K562 (cell line): ENCODE measurements around the gene CLDND2. TPM values are rescaled to one million over a fixed set of nuclear protein-coding genes. Genes with fewer than 3 reads are reported as not detected.

ENCODE experiments used
- CBX1 ChIP-seq: sonication (generic); IDR thresholded peaks from 2 replicates; pipeline ENCODE4 v1.6.1; 2016; ENCODE audit warnings: antibody characterized with exemption, low read depth, mild to moderate bottlenecking
- EP400 ChIP-seq: fragments of 450-650 bp; IDR thresholded peaks from 2 replicates; pipeline ENCODE4 v1.6.1; 2017; ENCODE audit warnings: antibody characterized with exemption, mild to moderate bottlenecking, moderate library complexity
- HNRNPK ChIP-seq: fragments of 200-400 bp; formaldehyde crosslinking; IDR thresholded peaks from one replicate; pipeline ENCODE4 v1.6.1; 2018; ENCODE audit warnings: mild to moderate bottlenecking, low read depth, low read length; ENCODE audit not compliant: poor library complexity, severe bottlenecking
- HOXB6 ChIP-seq: fragments of 250-450 bp; sonication (Bioruptor Pico); IDR thresholded peaks from 2 replicates; pipeline ENCODE4 v1.5.1; 2022; ENCODE audit warnings: mild to moderate bottlenecking, borderline replicate concordance
- KDM5B ChIP-seq: fragments of 200-600 bp; sonication (generic); IDR thresholded peaks from 2 replicates; pipeline ENCODE4 v1.6.1; 2012; ENCODE audit warnings: low read depth, mild to moderate bottlenecking, moderate library complexity, low read length, control low read depth, inconsistent platforms; ENCODE audit not compliant: insufficient replicate concordance
- LCOR ChIP-seq: sonication (generic); formaldehyde crosslinking; IDR thresholded peaks from 2 replicates; pipeline ENCODE4 v1.8.0; 2022; ENCODE audit warnings: mild to moderate bottlenecking, missing genetic modification reagents
- MAFK ChIP-seq: IDR thresholded peaks from 2 replicates; pipeline ENCODE4 v1.6.1; 2011; ENCODE audit warnings: low read length, improper control_type of control experiment
- MXI1 ChIP-seq: IDR thresholded peaks from 2 replicates; pipeline ENCODE4 v1.6.1; 2011; ENCODE audit warnings: low read depth, mild to moderate bottlenecking, improper control_type of control experiment, low read length
- MYNN ChIP-seq, 2 experiments: sonication (generic); formaldehyde crosslinking in 1 of 2; IDR thresholded peaks; 2 replicates each; pipeline versions ENCODE4 v1.5.0 to v1.6.1; 2016 to 2020; ENCODE audit warnings: antibody characterized with exemption in 1 of 2, missing genetic modification reagents in 1 of 2
- NBN ChIP-seq: fragments of 450-650 bp; IDR thresholded peaks from 2 replicates; pipeline ENCODE4 v1.6.1; 2016; ENCODE audit warnings: low read depth, mild to moderate bottlenecking
- NFATC3 ChIP-seq: fragments of 450-650 bp; IDR thresholded peaks from 2 replicates; pipeline ENCODE4 v1.6.1; 2017; ENCODE audit warnings: mild to moderate bottlenecking
- NR2F6 ChIP-seq: fragments of 450-650 bp; formaldehyde crosslinking; IDR thresholded peaks from 2 replicates; pipeline ENCODE4 v1.4.0; 2020; ENCODE audit warnings: mild to moderate bottlenecking
- PHB2 ChIP-seq: fragments of 450-650 bp; IDR thresholded peaks from 2 replicates; pipeline ENCODE4 v1.6.1; 2017; ENCODE audit warnings: low read depth
- RNF2 ChIP-seq: sonication (generic); IDR thresholded peaks from 2 replicates; pipeline ENCODE4 v1.6.1; 2016
- TEAD1 ChIP-seq, 2 experiments: fragments of 450-650 bp in 1 of 2; sonication (generic) in 1 of 2; formaldehyde crosslinking; IDR thresholded peaks; 2 replicates each; pipeline versions ENCODE4 v1.4.0 to v1.8.0; 2020 to 2022; ENCODE audit warnings: mild to moderate bottlenecking in 2 of 2, missing genetic modification reagents in 1 of 2
- ZNF140 ChIP-seq: fragments of 250-450 bp; sonication (Bioruptor Pico); IDR thresholded peaks from 2 replicates; pipeline ENCODE4 v1.8.0; 2021; ENCODE audit warnings: moderate library complexity, mild to moderate bottlenecking, inconsistent platforms
- ZNF232 ChIP-seq: sonication (generic); formaldehyde crosslinking; IDR thresholded peaks from 2 replicates; pipeline ENCODE4 v1.8.0; 2022; ENCODE audit warnings: mild to moderate bottlenecking, missing genetic modification reagents
- ZNF3 ChIP-seq: fragments of 250-450 bp; sonication (Bioruptor Pico); IDR thresholded peaks from 2 replicates; pipeline ENCODE4 v1.5.0; 2021; ENCODE audit warnings: mild to moderate bottlenecking, moderate library complexity
- ZNF347 ChIP-seq: fragments of 450-650 bp; formaldehyde crosslinking; IDR thresholded peaks from 2 replicates; pipeline ENCODE4 v1.4.0; 2020; ENCODE audit warnings: low read depth, mild to moderate bottlenecking, moderate library complexity
- ZNF41 ChIP-seq: fragments of 250-450 bp; sonication (Bioruptor Pico); conservative IDR thresholded peaks from 2 replicates; pipeline ENCODE4 v1.4.0; 2020; ENCODE audit warnings: mild to moderate bottlenecking
- ZNF77 ChIP-seq: fragments of 250-450 bp; sonication (Bioruptor Pico); IDR thresholded peaks from 2 replicates; pipeline ENCODE4 v1.5.0; 2020
- ZSCAN32 ChIP-seq: fragments of 450-650 bp; formaldehyde crosslinking; IDR thresholded peaks from 2 replicates; pipeline ENCODE4 v1.4.0; 2020; ENCODE audit warnings: mild to moderate bottlenecking, moderate library complexity
- polyA plus RNA-seq, 8 experiments: library from polyadenylated mRNA; depleted of rRNA in 4 of 8; stranded (reverse) in 5 of 8; unstranded in 3 of 8; fragments of >200 nt; fragmentation: Nextera tagmentation in 2 of 8; fragmentation: Illumina TruSeq in 1 of 8; extraction: Ambion mirVana in 2 of 8; extraction: Trizol in 1 of 8; gene quantifications; 2 replicates each; pipeline versions ENCODE4 v1.2.1 to v1.2.3, GENCODE V29; 2011 to 2014; ENCODE audit warnings: inconsistent platforms in 1 of 8, missing spikeins in 1 of 8
- total RNA-seq, 7 experiments: library from RNA; depleted of rRNA in 6 of 7; stranded (reverse); fragments of >200 nt in 6 of 7; fragmentation: Illumina TruSeq in 2 of 7; extraction: Trizol in 2 of 7; gene quantifications; 2 replicates each; pipeline versions ENCODE4 v1.2.1 to v1.2.3, GENCODE V29; 2011 to 2021; ENCODE audit warnings: low replicate concordance in 1 of 7
- TF ChIP-seq, protein P1 (sequence below): fragments of 250-450 bp; sonication (Bioruptor Pico); IDR thresholded peaks from 2 replicates; pipeline ENCODE4 v1.9.0; 2021; ENCODE audit warnings: mild to moderate bottlenecking
- TF ChIP-seq, protein P2 (sequence below): fragments of 450-650 bp; formaldehyde crosslinking; IDR thresholded peaks from 2 replicates; pipeline ENCODE4 v1.4.0; 2022; ENCODE audit warnings: mild to moderate bottlenecking, moderate library complexity
- TF ChIP-seq, protein P3 (sequence below): sonication (generic); formaldehyde crosslinking; IDR thresholded peaks from 2 replicates; pipeline ENCODE4 v1.8.0; 2022; ENCODE audit warnings: mild to moderate bottlenecking, missing genetic modification reagents
- TF ChIP-seq, protein P4 (sequence below), 2 experiments: fragments of 450-650 bp; IDR thresholded peaks; 2 replicates each; pipeline ENCODE4 v1.6.1; 2018; ENCODE audit warnings: mild to moderate bottlenecking in 2 of 2, low read depth in 1 of 2; ENCODE audit not compliant: partially characterized antibody in 2 of 2

Gene CLDND2
- total and polyA plus RNA-seq, 9 of the 15 experiments (the other 6 are each of a cell fraction or from before 2014, with no cell fraction given): 0.45 to 4.0 (median 1.2) TPM; not detected in 3

DNA sequence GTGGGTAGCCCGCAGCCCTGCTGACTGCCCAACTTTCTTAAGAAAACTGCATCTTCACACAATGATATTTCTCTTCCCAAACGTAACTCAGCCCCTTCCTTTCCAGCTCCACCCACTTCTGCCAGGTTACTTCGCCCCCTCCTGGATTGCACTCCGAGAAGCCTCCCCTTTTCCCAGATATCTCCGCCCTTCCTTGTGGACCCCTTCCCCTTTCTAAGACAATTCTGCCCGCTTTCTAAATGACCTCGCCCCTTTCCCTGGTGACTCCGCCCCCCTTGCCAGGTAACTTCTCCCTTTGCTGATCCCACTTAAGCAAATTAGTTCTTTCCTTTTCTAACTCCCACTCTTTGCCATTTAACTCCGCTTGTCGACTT, 29.5 kb downstream of the CLDND2 start (continued):
- TF ChIP-seq, protein P1, sequence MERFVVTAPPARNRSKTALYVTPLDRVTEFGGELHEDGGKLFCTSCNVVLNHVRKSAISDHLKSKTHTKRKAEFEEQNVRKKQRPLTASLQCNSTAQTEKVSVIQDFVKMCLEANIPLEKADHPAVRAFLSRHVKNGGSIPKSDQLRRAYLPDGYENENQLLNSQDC (CRISPR knock-in tag): no peak
- TF ChIP-seq HNRNPK: no peak
- no peak for TF ChIP-seq EP400
- TF ChIP-seq CBX1: no peak
- TF ChIP-seq, protein P2, sequence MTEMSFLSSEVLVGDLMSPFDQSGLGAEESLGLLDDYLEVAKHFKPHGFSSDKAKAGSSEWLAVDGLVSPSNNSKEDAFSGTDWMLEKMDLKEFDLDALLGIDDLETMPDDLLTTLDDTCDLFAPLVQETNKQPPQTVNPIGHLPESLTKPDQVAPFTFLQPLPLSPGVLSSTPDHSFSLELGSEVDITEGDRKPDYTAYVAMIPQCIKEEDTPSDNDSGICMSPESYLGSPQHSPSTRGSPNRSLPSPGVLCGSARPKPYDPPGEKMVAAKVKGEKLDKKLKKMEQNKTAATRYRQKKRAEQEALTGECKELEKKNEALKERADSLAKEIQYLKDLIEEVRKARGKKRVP (CRISPR knock-in tag): no peak
- TF ChIP-seq ZNF232 (CRISPR knock-in tag): no peak
- no peak for TF ChIP-seq ZNF77 (CRISPR knock-in tag)
- no peak for TF ChIP-seq MXI1
- TF ChIP-seq KDM5B: no peak
- peak; percentile 70 for TF ChIP-seq NBN
- no peak for TF ChIP-seq RNF2
- TF ChIP-seq ZSCAN32 (CRISPR knock-in tag): no peak
- TF ChIP-seq, protein P3, sequence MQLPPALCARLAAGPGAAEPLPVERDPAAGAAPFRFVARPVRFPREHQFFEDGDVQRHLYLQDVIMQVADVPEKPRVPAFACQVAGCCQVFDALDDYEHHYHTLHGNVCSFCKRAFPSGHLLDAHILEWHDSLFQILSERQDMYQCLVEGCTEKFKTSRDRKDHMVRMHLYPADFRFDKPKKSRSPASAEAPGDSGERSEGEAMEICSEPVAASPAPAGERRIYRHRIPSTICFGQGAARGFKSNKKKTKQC (CRISPR knock-in tag): no peak
- TF ChIP-seq ZNF41 (CRISPR knock-in tag): no peak
- 0 out of 4 replicates have a peak, but pooled peaks of 1 of the 2 experiments have one; percentile 42 for TF ChIP-seq TEAD1 (CRISPR knock-in tag; IDR thresholded peaks at IDR 0.05)
- no peak for TF ChIP-seq ZNF3 (CRISPR knock-in tag)
- TF ChIP-seq ZNF347 (CRISPR knock-in tag): no peak
- no peak for TF ChIP-seq ZNF140 (CRISPR knock-in tag)
- no peak for TF ChIP-seq MYNN (IDR thresholded peaks at IDR 0.05)
- no peak for TF ChIP-seq MYNN (CRISPR knock-in tag; IDR thresholded peaks at IDR 0.05)
- TF ChIP-seq PHB2: peak; percentile 60; the same call in 1 of the 2 replicates
- no peak for TF ChIP-seq NFATC3
- 0 out of 2 replicates have a peak, but pooled peaks have one; percentile 1 for TF ChIP-seq LCOR
- TF ChIP-seq NR2F6: no peak
- no peak for TF ChIP-seq MAFK
- TF ChIP-seq, protein P4, sequence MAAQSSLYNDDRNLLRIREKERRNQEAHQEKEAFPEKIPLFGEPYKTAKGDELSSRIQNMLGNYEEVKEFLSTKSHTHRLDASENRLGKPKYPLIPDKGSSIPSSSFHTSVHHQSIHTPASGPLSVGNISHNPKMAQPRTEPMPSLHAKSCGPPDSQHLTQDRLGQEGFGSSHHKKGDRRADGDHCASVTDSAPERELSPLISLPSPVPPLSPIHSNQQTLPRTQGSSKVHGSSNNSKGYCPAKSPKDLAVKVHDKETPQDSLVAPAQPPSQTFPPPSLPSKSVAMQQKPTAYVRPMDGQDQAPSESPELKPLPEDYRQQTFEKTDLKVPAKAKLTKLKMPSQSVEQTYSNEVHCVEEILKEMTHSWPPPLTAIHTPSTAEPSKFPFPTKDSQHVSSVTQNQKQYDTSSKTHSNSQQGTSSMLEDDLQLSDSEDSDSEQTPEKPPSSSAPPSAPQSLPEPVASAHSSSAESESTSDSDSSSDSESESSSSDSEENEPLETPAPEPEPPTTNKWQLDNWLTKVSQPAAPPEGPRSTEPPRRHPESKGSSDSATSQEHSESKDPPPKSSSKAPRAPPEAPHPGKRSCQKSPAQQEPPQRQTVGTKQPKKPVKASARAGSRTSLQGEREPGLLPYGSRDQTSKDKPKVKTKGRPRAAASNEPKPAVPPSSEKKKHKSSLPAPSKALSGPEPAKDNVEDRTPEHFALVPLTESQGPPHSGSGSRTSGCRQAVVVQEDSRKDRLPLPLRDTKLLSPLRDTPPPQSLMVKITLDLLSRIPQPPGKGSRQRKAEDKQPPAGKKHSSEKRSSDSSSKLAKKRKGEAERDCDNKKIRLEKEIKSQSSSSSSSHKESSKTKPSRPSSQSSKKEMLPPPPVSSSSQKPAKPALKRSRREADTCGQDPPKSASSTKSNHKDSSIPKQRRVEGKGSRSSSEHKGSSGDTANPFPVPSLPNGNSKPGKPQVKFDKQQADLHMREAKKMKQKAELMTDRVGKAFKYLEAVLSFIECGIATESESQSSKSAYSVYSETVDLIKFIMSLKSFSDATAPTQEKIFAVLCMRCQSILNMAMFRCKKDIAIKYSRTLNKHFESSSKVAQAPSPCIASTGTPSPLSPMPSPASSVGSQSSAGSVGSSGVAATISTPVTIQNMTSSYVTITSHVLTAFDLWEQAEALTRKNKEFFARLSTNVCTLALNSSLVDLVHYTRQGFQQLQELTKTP (IDR thresholded peaks at IDR 0.05; ENCODE audit: low read depth in 1 of 2, partially characterized antibody in 2 of 2): peak in 1 of 2 experiments; percentile 64
- TF ChIP-seq HOXB6 (CRISPR knock-in tag): no peak
